ENCODE measurements around the gene SMG6.
"Not testable (repeated sequence)": the region's sequence is repeated elsewhere in the genome, so short reads cannot be mapped to it uniquely, and the experiment has no call there.

The SMG6 gene

GRCh38 chr17:2144701-2145100, 158.9 kb downstream of the SMG6 start:
- no peak for DNase-seq (ENCODE audit: low spot score)

- no peak for DNase-seq (ENCODE audit: low spot score)
These were observed 160.3 kb downstream of the SMG6 start for GRCh38 chr17:2143332-2143731.

- not testable (repeated sequence) for DNase-seq (ENCODE audit: low spot score)
These were observed 160.9 kb downstream of the SMG6 start for GRCh38 chr17:2142682-2143081.

GRCh38 chr17:2140683-2141082, 162.9 kb downstream of the SMG6 start:
- no peak for DNase-seq (ENCODE audit: low spot score)

- DNase-seq (ENCODE audit: low spot score): peak; percentile 24
These were observed 164.8 kb downstream of the SMG6 start for GRCh38 chr17:2138761-2139160.

GRCh38 chr17:2138318-2138717, 165.3 kb downstream of the SMG6 start:
- peak; percentile 40 for DNase-seq (ENCODE audit: low spot score)

GRCh38 chr17:2137342-2138098, 166.1 kb downstream of the SMG6 start:
- peak; percentile 87 for DNase-seq (ENCODE audit: low spot score)

GRCh38 chr17:2136241-2136640, 167.3 kb downstream of the SMG6 start:
- no peak for DNase-seq (ENCODE audit: low spot score)

- DNase-seq (ENCODE audit: low spot score): no peak
These were observed 175.6 kb downstream of the SMG6 start for GRCh38 chr17:2128011-2128410.

- no peak for DNase-seq (ENCODE audit: low spot score)
These were observed 178.5 kb downstream of the SMG6 start for GRCh38 chr17:2125013-2125535.

- DNase-seq (ENCODE audit: low spot score): no peak
These were observed 179.2 kb downstream of the SMG6 start for GRCh38 chr17:2124391-2124790.

- peak; percentile 55 for DNase-seq (ENCODE audit: low spot score)
These were observed 180.0 kb downstream of the SMG6 start for GRCh38 chr17:2123375-2124251.

GRCh38 chr17:2122641-2123302, 180.8 kb downstream of the SMG6 start:
- DNase-seq (ENCODE audit: low spot score): peak; percentile 73

GRCh38 chr17:2120586-2121335, 182.8 kb downstream of the SMG6 start:
- DNase-seq (ENCODE audit: low spot score): peak; percentile 36

GRCh38 chr17:2113279-2113622, 190.3 kb downstream of the SMG6 start:
- DNase-seq (ENCODE audit: low spot score): no peak

- DNase-seq (ENCODE audit: low spot score): no peak
These were observed 191.9 kb downstream of the SMG6 start for GRCh38 chr17:2111691-2112090.

- no peak for DNase-seq (ENCODE audit: low spot score)
These were observed 193.1 kb downstream of the SMG6 start for GRCh38 chr17:2110436-2110835.

GRCh38 chr17:2108170-2108569, 195.4 kb downstream of the SMG6 start:
- no peak for DNase-seq (ENCODE audit: low spot score)

- DNase-seq (ENCODE audit: low spot score): no peak
These were observed 196.1 kb downstream of the SMG6 start for GRCh38 chr17:2107506-2107905.

- DNase-seq (ENCODE audit: low spot score): no peak
These were observed 196.5 kb downstream of the SMG6 start for GRCh38 chr17:2107050-2107449.

- DNase-seq (ENCODE audit: low spot score): no peak
These were observed 197.2 kb downstream of the SMG6 start for GRCh38 chr17:2106308-2106955.

All from AG20443 (cell line).